ENCODE results near the gene UBP1.
"Not testable (repeated sequence)": the region's sequence is repeated elsewhere in the genome, so short reads cannot be mapped to it uniquely, and the experiment has no call there.

Gene UBP1

GRCh38 chr3:33388374-33389100 is 51.7 kb downstream of the UBP1 start:
- DNase-seq: no peak

- no peak for DNase-seq
These were observed 53.6 kb downstream of the UBP1 start for GRCh38 chr3:33386631-33387030.

GRCh38 chr3:33385423-33385822 is 54.8 kb downstream of the UBP1 start:
- DNase-seq: no peak

GRCh38 chr3:33383951-33384350 is 56.3 kb downstream of the UBP1 start:
- no peak for DNase-seq

- no peak for DNase-seq
These were observed 59.6 kb downstream of the UBP1 start for GRCh38 chr3:33380653-33381052.

- DNase-seq: no peak
These were observed 62.3 kb downstream of the UBP1 start for GRCh38 chr3:33377931-33378330.

GRCh38 chr3:33377489-33377888 is 62.7 kb downstream of the UBP1 start:
- DNase-seq: no peak

- DNase-seq: no peak
These were observed 67.1 kb downstream of the UBP1 start for GRCh38 chr3:33373082-33373437.

GRCh38 chr3:33372218-33373081 is 67.8 kb downstream of the UBP1 start:
- peak; percentile 21 for DNase-seq

- DNase-seq: no peak
These were observed 75.6 kb downstream of the UBP1 start for GRCh38 chr3:33364531-33365128.

GRCh38 chr3:33364060-33364459 is 76.1 kb downstream of the UBP1 start:
- DNase-seq: no peak

GRCh38 chr3:33363113-33363800 is 76.9 kb downstream of the UBP1 start:
- DNase-seq: no peak

- DNase-seq: no peak
These were observed 79.9 kb downstream of the UBP1 start for GRCh38 chr3:33360136-33360825.

- no peak for DNase-seq
These were observed 81.9 kb downstream of the UBP1 start for GRCh38 chr3:33358172-33358781.

- DNase-seq: no peak
These were observed 84.6 kb downstream of the UBP1 start for GRCh38 chr3:33355611-33356010.

- DNase-seq: no peak
These were observed 100.4 kb downstream of the UBP1 start for GRCh38 chr3:33339758-33340157.

GRCh38 chr3:33338936-33339465 is 101.2 kb downstream of the UBP1 start:
- not testable (repeated sequence) for DNase-seq
